ENCODE measurements around the gene PPARG. TPM values are rescaled to one million over a fixed set of nuclear protein-coding genes. Genes with fewer than 3 reads are reported as not detected.

The PPARG gene
- total RNA-seq, 1 donor from 2014 or later, result 3.2 TPM

DNA sequence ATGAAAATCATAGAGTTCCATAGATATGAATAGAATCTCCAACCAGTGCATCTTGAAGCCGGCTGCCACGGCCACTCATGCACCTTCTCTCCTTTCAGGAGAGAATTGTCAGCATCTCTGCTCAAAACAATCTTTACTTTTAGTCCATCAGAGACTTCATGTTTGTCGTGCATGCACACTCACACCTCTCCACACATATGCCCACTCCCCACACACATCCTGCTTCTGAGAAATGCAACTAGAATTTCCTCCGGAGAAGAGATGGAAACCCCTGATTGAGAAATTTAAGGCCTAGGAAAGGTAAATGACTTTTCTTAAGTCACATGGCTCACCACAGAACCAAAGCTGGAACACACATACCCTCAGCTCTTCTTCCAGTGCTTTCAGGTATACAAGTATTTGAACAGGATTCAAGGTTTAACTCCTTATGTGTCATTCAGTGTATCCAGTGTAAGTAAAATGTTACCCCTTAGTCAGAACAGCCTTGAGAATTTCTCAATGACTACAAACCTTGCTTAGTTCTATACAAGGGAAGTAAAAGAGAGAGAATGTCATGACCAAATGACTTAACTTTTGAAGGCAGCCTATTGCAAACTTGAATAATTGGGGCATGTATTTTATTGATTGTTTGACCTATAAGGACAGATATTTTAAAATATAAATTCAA, 126.3 kb downstream of the PPARG start:
- H3K27ac Mint-ChIP-seq (ENCODE audit: unreplicated experiment), result no peak overlapping the region
- H3K4me1 Mint-ChIP-seq (ENCODE audit: unreplicated experiment), result peaks cover 8% of the 10 kb centered on the region
- TF ChIP-seq, protein P1, sequence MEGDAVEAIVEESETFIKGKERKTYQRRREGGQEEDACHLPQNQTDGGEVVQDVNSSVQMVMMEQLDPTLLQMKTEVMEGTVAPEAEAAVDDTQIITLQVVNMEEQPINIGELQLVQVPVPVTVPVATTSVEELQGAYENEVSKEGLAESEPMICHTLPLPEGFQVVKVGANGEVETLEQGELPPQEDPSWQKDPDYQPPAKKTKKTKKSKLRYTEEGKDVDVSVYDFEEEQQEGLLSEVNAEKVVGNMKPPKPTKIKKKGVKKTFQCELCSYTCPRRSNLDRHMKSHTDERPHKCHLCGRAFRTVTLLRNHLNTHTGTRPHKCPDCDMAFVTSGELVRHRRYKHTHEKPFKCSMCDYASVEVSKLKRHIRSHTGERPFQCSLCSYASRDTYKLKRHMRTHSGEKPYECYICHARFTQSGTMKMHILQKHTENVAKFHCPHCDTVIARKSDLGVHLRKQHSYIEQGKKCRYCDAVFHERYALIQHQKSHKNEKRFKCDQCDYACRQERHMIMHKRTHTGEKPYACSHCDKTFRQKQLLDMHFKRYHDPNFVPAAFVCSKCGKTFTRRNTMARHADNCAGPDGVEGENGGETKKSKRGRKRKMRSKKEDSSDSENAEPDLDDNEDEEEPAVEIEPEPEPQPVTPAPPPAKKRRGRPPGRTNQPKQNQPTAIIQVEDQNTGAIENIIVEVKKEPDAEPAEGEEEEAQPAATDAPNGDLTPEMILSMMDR (IDR thresholded peaks at IDR 0.05; ENCODE audit: unreplicated experiment), result no peak
- peaks cover 1% of the 10 kb centered on the region for H3K27me3 Mint-ChIP-seq (ENCODE audit: unreplicated experiment)
- no peaks in the 10 kb centered on the region for H3K9me3 Mint-ChIP-seq (ENCODE audit: unreplicated experiment)
- H3K36me3 Mint-ChIP-seq (ENCODE audit: low read depth, unreplicated experiment), result no peaks in the 10 kb centered on the region
- H3K4me3 Mint-ChIP-seq (ENCODE audit: unreplicated experiment), result no peak overlapping the region
- DNase-seq (ENCODE audit: low spot score), result no peak

DNA sequence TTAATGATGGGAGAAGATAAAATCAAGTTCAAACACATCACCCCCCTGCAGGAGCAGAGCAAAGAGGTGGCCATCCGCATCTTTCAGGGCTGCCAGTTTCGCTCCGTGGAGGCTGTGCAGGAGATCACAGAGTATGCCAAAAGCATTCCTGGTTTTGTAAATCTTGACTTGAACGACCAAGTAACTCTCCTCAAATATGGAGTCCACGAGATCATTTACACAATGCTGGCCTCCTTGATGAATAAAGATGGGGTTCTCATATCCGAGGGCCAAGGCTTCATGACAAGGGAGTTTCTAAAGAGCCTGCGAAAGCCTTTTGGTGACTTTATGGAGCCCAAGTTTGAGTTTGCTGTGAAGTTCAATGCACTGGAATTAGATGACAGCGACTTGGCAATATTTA, 127.9 kb downstream of the PPARG start:
- DNase-seq (ENCODE audit: low spot score), result no peak
- H3K4me3 Mint-ChIP-seq (ENCODE audit: unreplicated experiment), result no peak overlapping the region
- TF ChIP-seq, protein P1 (IDR thresholded peaks at IDR 0.05; ENCODE audit: unreplicated experiment), result no peak

DNA sequence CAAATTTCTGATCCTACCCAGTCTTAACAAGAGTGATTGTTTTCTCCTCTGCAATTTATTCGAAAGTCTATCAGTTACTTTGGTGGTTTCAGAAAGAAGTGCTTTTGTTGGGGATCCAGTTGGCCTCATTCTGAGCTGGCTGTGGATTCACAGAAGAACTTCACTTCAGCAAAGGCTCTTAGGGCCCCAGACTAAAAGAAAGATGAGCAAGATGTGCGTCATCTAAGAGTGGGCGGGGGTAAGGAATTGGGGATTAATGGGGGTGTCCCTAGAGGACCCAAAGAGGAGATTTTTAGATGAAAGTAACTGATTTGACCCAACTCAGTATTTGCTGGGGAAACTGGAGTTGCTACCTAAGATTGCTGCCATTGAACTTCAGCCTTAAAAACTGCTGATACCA, 131.5 kb downstream of the PPARG start:
- H3K36me3 Mint-ChIP-seq (ENCODE audit: low read depth, unreplicated experiment), result no peaks in the 10 kb centered on the region
- DNase-seq (ENCODE audit: low spot score), result no peak
- TF ChIP-seq, protein P1 (IDR thresholded peaks at IDR 0.05; ENCODE audit: unreplicated experiment), result no peak

More for the DNA sequence above, 127.9 kb downstream of the PPARG start:
- Mint-ChIP-seq H3K27me3 (ENCODE audit: unreplicated experiment) (peaks cover 1% of the 10 kb centered on the region), H3K9me3 (ENCODE audit: unreplicated experiment) (no peaks in the 10 kb centered on the region), H3K36me3 (ENCODE audit: low read depth, unreplicated experiment) (no peaks in the 10 kb centered on the region), H3K27ac (ENCODE audit: unreplicated experiment) (no peak overlapping the region), H3K4me1 (ENCODE audit: unreplicated experiment) (peaks cover 8% of the 10 kb centered on the region)

DNA sequence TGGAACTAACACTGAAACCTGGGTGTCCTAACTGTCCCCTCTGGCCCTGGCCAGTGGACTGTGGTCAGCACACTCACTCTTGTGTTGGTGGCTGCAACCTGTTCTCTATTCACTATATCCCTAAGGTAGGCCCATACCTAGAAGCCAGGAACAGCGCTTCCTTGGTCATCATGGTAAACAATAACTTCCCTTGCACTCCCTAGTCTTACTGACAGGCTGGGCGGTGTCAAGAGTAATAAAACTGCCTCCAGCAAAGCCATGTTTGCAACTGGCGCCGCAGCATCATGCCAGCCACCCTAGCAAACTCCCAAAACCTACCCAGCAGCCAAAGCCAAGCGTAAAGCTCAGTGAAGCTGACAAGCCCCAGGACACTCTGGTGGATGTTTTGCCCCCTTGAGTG, 132.3 kb downstream of the PPARG start:
- H3K36me3 Mint-ChIP-seq (ENCODE audit: low read depth, unreplicated experiment), result no peaks in the 10 kb centered on the region
- H3K4me1 Mint-ChIP-seq (ENCODE audit: unreplicated experiment), result peaks cover 35% of the 10 kb centered on the region
- no peak overlapping the region for H3K27ac Mint-ChIP-seq (ENCODE audit: unreplicated experiment)
- H3K4me3 Mint-ChIP-seq (ENCODE audit: unreplicated experiment), result no peak overlapping the region
- TF ChIP-seq, protein P1 (IDR thresholded peaks at IDR 0.05; ENCODE audit: unreplicated experiment), result no peak
- no peak for DNase-seq (ENCODE audit: low spot score)
- H3K9me3 Mint-ChIP-seq (ENCODE audit: unreplicated experiment), result no peaks in the 10 kb centered on the region
- peaks cover 1% of the 10 kb centered on the region for H3K27me3 Mint-ChIP-seq (ENCODE audit: unreplicated experiment)

More for the DNA sequence above, 131.5 kb downstream of the PPARG start:
- peaks cover 1% of the 10 kb centered on the region for H3K27me3 Mint-ChIP-seq (ENCODE audit: unreplicated experiment)
- H3K4me3 Mint-ChIP-seq (ENCODE audit: unreplicated experiment), result no peak overlapping the region
- H3K27ac Mint-ChIP-seq (ENCODE audit: unreplicated experiment), result no peak overlapping the region
- peaks cover 28% of the 10 kb centered on the region for H3K4me1 Mint-ChIP-seq (ENCODE audit: unreplicated experiment)
- H3K9me3 Mint-ChIP-seq (ENCODE audit: unreplicated experiment), result no peaks in the 10 kb centered on the region

DNA sequence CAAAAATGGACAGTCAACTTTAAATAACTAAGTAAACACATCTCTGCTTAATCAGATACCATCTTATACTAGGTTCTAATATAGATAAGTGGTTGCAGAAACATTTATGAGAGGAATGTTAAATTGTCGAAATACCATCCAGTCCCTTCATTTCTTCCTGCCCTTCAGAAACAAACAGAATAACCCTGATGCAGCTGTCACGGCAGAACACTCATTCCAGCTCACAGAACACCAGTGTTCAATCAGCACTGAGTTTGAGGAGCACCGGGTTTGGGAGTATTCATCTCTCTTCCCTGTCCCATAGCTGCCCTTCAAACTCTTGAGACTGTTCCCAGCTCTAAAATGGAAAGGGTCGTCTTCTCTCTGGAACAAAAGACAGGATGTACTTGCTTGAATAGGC, 134.3 kb downstream of the PPARG start:
- H3K4me1 Mint-ChIP-seq (ENCODE audit: unreplicated experiment), result peaks cover 55% of the 10 kb centered on the region
- H3K9me3 Mint-ChIP-seq (ENCODE audit: unreplicated experiment), result no peaks in the 10 kb centered on the region
- H3K4me3 Mint-ChIP-seq (ENCODE audit: unreplicated experiment), result no peak overlapping the region
- H3K36me3 Mint-ChIP-seq (ENCODE audit: low read depth, unreplicated experiment), result no peaks in the 10 kb centered on the region
- TF ChIP-seq, protein P1 (IDR thresholded peaks at IDR 0.05; ENCODE audit: unreplicated experiment), result no peak
- no peak for DNase-seq (ENCODE audit: low spot score)
- peaks cover 1% of the 10 kb centered on the region for H3K27me3 Mint-ChIP-seq (ENCODE audit: unreplicated experiment)
- peak overlapping the region; percentile 42 for H3K27ac Mint-ChIP-seq (ENCODE audit: unreplicated experiment)
